ENCODE results near the gene PUM1.
"Not testable (repeated sequence)": the region's sequence is repeated elsewhere in the genome, so short reads cannot be mapped to it uniquely, and the experiment has no call there.

The PUM1 gene

GRCh38 chr1:30988045-30988444, 77.5 kb downstream of the PUM1 start:
- DNase-seq: no peak

DNA sequence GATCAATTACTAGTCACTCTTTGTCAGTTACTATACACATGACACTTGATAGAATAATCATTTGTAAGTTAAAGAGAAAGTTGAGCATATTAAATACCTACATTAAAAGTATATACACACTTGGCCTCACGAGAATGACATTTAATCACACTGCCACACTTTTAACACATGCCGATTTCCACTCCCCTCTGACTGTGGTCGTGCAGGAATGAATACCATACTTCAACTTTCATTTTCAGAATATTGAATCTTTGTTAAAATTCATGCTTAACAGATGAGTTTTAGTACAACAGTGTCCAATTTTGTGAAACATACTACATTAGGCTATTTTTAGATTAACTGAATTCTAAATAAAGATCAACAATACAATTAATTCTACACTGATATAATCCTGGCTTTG, 78.8 kb downstream of the PUM1 start:
- DNase-seq: no peak

DNA sequence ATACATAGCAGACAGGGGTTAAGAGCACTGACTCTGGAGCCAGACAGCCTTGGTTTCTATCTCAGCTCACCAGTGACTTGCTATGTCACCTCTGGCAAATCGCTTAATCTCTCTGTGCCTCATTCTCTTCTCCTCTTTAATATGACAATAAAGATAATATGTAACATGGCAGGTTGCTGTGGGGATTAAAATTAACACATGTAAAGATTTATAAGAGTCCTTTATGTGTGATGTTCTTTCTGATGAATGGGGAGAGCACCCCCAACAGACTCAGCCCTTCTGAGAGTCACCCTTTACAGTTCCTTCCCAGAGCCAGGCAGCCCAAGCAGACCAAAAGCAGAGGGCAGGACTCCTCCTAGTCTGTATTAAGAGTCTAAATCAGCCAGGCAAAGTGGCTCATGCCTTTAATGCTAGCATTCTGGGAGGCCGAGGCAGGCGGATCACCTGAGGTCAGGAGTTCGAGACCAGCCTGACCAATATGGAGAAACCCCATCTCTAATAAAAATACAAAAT, 80.5 kb downstream of the PUM1 start:
- no peak for DNase-seq

GRCh38 chr1:30984165-30984889, 81.2 kb downstream of the PUM1 start:
- DNase-seq: no peak

- no peak for DNase-seq
Measured at GRCh38 chr1:30982937-30983336, 82.6 kb downstream of the PUM1 start.

DNA sequence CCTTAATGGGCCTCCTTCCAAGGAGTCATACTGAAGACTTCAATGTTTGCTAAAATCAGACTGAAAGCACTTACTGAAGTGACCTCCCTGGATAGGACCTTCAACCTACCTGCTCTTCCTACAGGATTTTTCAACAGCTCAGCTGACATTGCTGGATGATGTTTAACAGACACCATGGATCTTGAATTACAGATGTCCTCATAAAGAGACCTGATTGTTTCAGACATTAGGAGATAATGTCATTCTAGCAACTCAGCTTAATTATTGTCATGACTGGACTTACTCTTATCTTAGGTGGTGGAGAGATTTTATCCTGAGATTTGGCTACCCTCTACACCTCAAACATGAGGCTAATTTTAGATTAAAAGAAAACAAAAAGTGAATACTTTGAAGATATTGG, 83.1 kb downstream of the PUM1 start:
- DNase-seq: no peak

DNA sequence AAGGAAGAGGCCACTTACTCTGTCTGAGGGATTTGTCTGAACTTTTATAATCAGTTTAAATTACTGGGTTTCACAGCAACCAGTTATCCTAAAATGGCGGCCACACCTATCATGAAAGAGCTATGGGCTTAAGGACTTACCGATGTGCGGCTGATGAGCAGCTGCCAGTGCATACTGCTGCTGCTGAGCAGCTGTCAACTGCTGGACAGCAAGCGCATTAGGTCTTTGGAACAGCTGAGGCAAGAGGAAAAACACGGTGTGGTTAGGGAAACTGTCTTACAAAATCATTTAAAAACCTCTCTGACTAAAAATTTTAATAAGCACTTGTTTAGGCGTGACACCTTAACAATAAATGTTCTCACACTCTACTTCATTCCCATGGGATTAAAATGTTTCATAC, 84.3 kb downstream of the PUM1 start:
- DNase-seq: no peak

DNA sequence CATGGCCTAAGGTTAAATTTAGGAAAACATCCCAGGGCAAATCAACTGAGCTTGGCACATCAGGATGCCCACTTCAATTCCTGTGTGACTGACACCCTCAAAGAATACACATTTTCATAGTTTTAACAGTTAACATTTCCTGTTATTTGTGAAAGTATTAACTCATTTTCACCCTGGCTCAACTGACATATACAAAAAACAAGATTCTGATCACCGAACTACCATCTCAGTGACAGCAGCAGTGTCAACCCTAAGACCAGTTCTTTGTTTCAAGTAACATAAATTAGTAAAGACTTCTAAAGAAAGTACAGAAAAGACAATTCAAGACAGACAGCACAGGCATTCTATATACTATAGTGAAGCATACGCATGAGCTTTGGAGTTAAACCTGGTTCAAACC, 88.0 kb downstream of the PUM1 start:
- no peak for DNase-seq

GRCh38 chr1:30977105-30977504, 88.4 kb downstream of the PUM1 start:
- DNase-seq: no peak

DNA sequence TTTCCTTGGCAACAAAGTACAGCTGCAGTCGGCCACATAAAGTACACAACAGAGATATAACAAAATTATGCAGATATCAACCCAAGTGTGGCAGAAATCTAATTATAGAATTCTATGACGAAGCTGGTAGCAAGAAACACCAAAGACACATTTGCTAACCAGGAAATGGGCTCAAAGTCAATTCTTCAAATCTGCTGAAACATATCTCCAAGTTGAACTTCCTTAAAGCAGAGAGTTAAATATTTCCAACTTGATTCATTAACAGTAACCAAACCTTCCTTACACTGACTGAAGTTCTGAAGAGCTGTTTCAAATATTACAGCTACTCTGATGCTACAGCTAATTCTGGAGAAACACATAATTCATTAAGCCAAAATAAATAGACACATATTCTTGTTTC, 89.4 kb downstream of the PUM1 start:
- no peak for DNase-seq

- no peak for DNase-seq
Measured at GRCh38 chr1:30975217-30975616, 90.3 kb downstream of the PUM1 start.

- DNase-seq: no peak
Measured at GRCh38 chr1:30974536-30974935, 91.0 kb downstream of the PUM1 start.

- DNase-seq: not testable (repeated sequence)
Measured at GRCh38 chr1:30972349-30972748, 93.2 kb downstream of the PUM1 start.

GRCh38 chr1:30971496-30971895, 94.0 kb downstream of the PUM1 start:
- DNase-seq: no peak

DNA sequence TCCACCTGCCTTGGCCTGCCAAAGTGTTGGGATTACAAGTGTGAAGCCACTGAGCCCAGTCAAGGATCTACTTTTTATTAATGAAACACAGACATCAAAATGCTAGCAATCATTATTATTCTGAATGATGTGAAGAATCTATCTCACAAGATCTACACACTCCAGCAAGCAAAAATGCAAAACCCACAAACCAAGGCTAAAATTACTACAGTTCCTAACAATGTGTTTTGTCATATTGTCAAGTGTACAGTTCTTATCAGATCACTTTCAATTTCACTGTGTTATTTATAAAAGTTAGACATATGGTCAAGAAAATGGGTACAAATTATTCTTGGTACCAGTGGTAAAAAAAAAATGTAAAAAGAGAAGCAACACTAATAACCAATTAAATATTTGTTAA, 95.6 kb downstream of the PUM1 start:
- DNase-seq: no peak

DNA sequence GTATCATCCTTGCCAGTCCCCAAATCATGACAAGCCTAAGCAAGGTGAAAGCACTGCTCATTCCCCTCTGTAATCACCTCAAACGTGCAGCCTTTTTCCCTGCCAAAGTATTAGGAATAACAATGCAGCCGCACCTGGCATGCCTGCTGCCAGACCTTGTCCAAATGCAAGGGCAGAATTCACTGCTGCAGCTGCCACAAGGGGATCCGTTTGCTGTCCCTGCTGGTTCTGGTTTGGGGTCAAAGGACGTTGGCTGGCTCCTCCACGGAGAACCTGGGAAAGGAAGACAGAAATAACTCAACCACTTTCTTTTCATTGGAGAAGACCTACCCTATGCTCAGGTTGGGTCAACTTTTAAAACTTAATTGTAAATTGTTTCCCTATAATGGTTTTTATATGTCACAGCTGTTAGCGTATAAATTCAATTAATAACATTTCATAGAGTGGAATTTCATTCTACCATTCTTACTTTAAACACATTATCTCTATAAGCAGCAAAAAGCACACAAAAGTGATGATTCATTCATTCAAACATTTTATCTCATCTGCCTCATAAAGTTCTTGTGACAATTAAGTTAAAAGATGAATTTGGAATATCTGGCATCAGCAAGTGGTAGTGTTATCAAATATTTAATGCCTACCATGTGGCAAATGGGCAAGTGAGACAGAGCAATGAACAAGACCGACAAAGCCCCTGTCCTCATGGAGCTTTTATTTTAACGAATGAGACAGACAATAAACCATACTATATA, 97.1 kb downstream of the PUM1 start:
- DNase-seq: no peak

DNA sequence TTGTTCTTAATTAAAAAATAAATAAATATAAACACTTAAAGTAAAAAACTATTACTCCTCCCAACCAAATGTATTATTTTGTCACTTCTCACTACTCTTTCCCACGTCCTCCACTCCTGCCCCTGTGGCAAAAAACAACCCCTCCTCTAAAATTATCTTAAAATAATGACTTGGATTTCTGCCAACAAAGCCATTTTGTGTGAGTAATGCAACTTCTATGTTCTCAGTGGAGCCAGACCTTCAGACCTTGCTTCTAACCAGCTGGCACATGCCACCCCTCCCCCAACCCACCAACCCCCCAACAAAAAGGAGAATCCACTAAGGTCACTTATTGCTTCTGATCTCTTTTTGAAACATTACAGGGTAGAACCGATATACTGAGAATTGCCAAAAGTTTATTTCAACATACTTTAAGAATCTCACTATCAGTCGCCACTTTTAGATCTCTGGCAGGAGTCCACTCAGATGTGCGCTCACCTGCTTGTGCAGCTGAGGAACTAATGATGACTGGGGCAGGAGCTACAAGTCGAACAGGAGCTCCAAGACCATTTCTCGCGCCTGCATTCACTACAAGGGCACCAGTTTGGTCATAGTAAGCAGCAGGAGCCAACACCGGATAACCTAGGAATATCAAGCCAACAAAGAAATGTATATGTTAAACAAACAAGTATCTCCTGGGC, 98.7 kb downstream of the PUM1 start:
- DNase-seq: peak; percentile 18

DNA sequence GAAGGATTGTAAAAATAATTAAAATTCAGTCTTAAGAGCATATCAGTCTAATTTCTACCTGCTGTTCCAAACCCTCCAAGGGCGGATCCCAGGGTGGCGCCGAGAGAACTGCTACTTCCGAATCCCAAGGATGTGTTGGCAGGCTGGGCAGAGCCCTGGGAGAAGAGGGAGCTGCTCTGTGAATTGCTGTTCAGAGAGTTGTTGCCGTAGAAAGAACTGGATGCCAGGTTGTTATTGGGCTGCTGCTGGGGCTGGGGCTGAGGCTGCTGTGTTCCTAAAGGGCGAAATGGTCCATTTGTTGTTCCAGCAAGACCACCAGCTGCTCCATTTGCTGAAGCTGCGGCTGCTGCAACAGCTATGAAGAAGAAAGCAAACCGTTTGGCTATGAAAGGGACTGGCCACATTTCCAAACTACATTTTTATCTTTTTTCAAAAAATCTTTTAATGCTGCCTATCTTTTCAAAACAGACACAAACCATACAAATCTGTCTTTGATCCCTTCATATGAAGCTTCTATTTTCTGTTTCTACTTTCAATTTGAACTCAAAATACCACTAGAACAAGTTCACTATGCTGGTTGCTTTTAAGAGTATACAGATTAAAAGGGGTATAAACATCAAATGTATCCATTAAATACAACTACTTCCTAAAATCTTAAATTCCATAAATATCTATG, 99.5 kb downstream of the PUM1 start:
- no peak for DNase-seq

DNA sequence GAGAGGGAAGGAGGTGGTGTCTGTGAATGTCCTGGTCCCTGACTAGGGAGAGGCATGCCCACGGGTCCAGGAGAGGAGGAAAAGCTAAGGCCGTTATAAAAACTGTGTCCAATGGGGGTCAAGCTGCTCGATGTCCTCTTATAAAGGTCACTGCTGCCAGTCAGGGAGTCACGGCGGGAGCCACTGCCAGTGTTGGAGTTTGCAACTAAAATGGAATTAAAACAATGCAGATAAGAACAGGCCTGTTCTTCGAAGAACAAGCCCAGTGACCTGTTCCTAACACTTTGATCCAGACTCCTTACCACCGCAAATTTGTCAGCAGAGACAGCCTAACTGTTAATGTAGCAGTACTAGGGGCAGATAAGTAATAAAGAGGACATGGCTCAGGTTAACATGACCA, 100.8 kb downstream of the PUM1 start:
- no peak for DNase-seq

GRCh38 chr1:30962609-30963508, 102.7 kb downstream of the PUM1 start:
- DNase-seq: no peak

DNA sequence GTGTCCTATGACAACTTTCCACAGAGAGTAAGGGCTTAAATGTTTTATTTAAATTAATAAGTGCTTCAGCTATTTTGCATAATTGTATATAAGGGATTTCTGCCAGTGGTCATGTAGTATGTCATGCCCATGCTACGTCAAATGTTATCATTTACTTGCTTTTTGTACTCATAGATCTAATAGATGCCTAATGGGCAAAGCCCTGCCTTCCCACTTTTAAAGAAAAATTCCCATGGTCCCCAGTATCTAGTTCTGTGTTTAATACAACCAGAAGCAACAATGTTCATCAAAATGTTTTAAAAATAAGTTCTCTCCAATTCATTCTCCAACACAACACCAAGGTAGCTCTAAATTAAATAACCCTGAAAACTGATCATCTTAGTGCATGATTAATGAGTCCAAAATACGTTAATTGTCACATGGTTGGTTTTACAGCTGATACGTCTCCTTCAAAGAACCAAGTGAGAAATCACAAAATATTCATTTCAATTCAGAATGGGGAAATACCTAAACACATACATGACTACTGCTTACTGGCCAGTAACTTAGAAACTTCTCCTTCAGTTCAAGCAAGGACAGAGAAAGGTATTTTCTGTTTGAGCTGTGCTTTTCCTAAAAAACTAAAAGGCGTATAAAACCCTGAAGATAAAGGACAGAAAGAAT, 107.8 kb downstream of the PUM1 start:
- no peak for DNase-seq
